AG04450 (cell line): Measurements from ENCODE around the gene STK38L. TPM values are rescaled to one million over a fixed set of nuclear protein-coding genes. Genes with fewer than 3 reads are reported as not detected.

Experiments
- CTCF ChIA-PET: fragments of 300-600, 350-600 bp; formaldehyde crosslinking; extraction: SDS; loops from one replicate; lab custom pipeline; 2022; ENCODE audit warnings: antibody characterized with exemption, inconsistent platforms; lab: Charles Lee
- POLR2A ChIA-PET: fragments of 350-600 bp; formaldehyde crosslinking; extraction: SDS; loops from one replicate; lab custom pipeline; 2021; ENCODE audit warnings: antibody characterized with exemption, inconsistent platforms; lab: Yijun Ruan, JAX
- DNase-seq: peaks from one replicate; pipeline ENCODE4 v3.0.0-alpha.2; 2011; ENCODE audit warnings: low read depth, low spot score
- H3K27ac ChIP-seq: one replicate; pipeline ENCODE4 v1.5.1; 2012; ENCODE audit warnings: low read depth, low read length, control low read depth
- H3K27me3 ChIP-seq: one replicate; pipeline ENCODE4 v1.6.0; 2012; ENCODE audit warnings: low read length; ENCODE audit not compliant: control insufficient read depth, insufficient read depth
- H3K4me3 ChIP-seq: 2 replicates; pipeline ENCODE4 v1.5.1; 2011; ENCODE audit warnings: mild to moderate bottlenecking, low read depth, low read length, control low read depth
- H3K9me3 ChIP-seq: 2 replicates; pipeline ENCODE4 v1.5.1; 2012; ENCODE audit warnings: low read length; ENCODE audit not compliant: control insufficient read depth, insufficient read depth
- CTCF ChIP-seq: IDR thresholded peaks from 2 replicates; pipeline ENCODE4 v1.5.1; 2011; ENCODE audit warnings: low read depth, low read length, control low read depth, inconsistent platforms
- polyA plus RNA-seq: library from polyadenylated mRNA; depleted of rRNA; stranded (reverse); fragments of >200 nt; gene quantifications from 2 replicates; pipeline ENCODE4 v1.2.3, GENCODE V29; 2011

Gene STK38L
- polyA plus RNA-seq, 1 experiment, result 18.4 TPM

GRCh38 chr12:27331927-27332324 is 87.8 kb downstream of the STK38L start:
- H3K9me3 ChIP-seq, result no peaks in the 10 kb centered on the region
- no peaks in the 10 kb centered on the region for H3K27me3 ChIP-seq
- H3K4me3 ChIP-seq, result peak overlapping the region; percentile 74
- ChIA-PET CTCF (interaction anchor here (0.9 kb wide), 1 partner anchor 53 kb away, joined by 3 read pairs; no protein-coding TSS in a partner anchor), POLR2A (interaction anchor here (0.9 to 1.4 kb wide), 3 partner anchors 12 to 26 kb away, joined by 3 read pairs; no protein-coding TSS in a partner anchor)
- TF ChIP-seq CTCF, result no peak
- no peak for DNase-seq
- H3K27ac ChIP-seq, result peak overlapping the region; percentile 78

DNA sequence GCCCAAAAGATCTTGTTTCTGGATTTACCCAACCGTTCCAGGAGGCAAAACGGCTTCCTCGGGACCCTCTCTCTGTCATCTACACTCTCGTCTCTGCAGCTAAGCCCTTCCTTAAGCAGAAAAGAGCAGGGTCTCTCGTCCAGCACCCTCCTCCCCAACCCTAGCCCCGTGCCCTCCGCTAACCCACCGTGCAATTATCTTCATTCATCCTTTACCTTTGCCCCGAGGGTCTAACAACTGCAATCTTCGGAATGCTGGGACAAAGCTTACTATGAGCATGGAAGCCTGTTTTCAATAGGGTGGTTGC is 88.3 kb downstream of the STK38L start:
- Histone ChIP-seq H3K4me3 (peak overlapping the region; percentile 74), H3K27me3 (no peaks in the 10 kb centered on the region), H3K27ac (peak overlapping the region; percentile 78), H3K9me3 (no peaks in the 10 kb centered on the region)
- ChIA-PET CTCF (interaction anchor here (3.5 kb wide), 1 partner anchor 52 kb away, joined by 12 read pairs; no protein-coding TSS in a partner anchor), POLR2A (interaction anchor here (0.5 to 1.4 kb wide), 2 partner anchors 26 to 27 kb away, joined by 3 to 4 read pairs; no protein-coding TSS in a partner anchor)
- DNase-seq, result no peak
- TF ChIP-seq CTCF, result no peak

DNA sequence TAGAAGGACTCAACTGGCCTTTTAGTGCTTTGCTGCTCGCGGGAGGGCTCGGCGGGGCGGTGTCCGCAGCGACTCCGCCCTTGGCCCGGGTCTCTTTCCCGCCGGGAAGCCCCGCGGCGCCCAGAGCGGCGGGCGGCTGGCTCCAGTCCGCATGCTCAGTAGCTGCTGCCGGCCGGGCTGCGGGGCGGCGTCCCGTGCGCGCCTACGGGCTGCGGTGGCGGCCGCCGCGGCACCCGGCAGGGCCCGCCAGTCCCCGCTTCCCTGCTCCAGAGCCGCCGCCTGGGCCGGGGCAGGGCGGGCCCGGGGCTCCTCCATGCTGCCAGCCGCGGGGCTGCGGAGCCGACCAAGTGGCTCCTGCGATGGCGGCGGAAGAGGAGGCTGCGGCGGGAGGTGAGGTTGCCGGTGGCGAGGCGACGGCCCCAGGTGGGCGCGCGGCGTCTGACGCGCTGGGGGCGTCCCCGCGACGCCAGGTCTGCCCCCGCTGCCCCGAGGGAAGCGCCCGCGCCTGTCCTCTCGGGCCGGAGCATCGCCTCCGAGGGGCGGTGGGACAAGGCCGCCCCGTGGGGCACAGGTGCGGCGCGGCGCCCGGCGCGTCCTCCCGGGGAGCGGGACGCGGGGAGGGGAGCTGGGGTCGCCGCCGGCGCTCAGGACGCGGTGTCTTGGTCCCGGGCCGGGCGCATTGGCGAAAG is 88.8 kb downstream of the STK38L start, which contains the start of gene BMAL2:
BMAL2 (plus strand) TSS at position 123 of the 689 bp plus-strand sequence; CDS start at position 360, 237 bp downstream.
- CTCF ChIA-PET, result interaction anchor here (3.5 kb wide), 1 partner anchor 52 kb away, joined by 12 read pairs; no protein-coding TSS in a partner anchor
- no peak for DNase-seq
- Histone ChIP-seq H3K9me3 (no peaks in the 10 kb centered on the region), H3K27me3 (no peaks in the 10 kb centered on the region), H3K4me3 (peak within 1 kb of the TSS; percentile 74), H3K27ac (peak within 1 kb of the TSS; percentile 78)
- POLR2A ChIA-PET, result interaction anchor here (0.5 kb wide), 1 partner anchor 27 kb away, joined by 4 read pairs; no protein-coding TSS in a partner anchor
- no peak for TF ChIP-seq CTCF

- Histone ChIP-seq H3K27me3 (no peaks in the 10 kb centered on the region), H3K4me3 (peak overlapping the region; percentile 74), H3K27ac (no peak overlapping the region), H3K9me3 (no peaks in the 10 kb centered on the region)
- no peak for TF ChIP-seq CTCF
- CTCF ChIA-PET, result interaction anchor here (3.5 kb wide), 1 partner anchor 51 kb away, joined by 12 read pairs; no protein-coding TSS in a partner anchor
- POLR2A ChIA-PET, result no interaction called here
- DNase-seq, result no peak
Observed at GRCh38 chr12:27333403-27334009, 89.4 kb downstream of the STK38L start.
